OCI-LY7 (cell line): Measurements from ENCODE around the gene SLC27A1. TPM values are rescaled to one million over a fixed set of nuclear protein-coding genes. Genes with fewer than 3 reads are reported as not detected.
"Not testable (repeated sequence)": the region's sequence is repeated elsewhere in the genome, so short reads cannot be mapped to it uniquely, and the experiment has no call there.

ENCODE experiments used
- BruUV-seq: library from RNA; stranded (reverse); fragments of 400-500 nt; replicated peaks from 2 replicates; lab custom pipeline; 2021; lab: Mats Ljungman, UMichigan
- CTCF ChIA-PET: fragments of 300-600 bp; sonication (Branson Sonifier 250); formaldehyde crosslinking; loops from one replicate; lab custom pipeline; 2022; ENCODE audit warnings: antibody characterized with exemption; ENCODE audit not compliant: unreplicated experiment; lab: Charles Lee
- POLR2A ChIA-PET: fragments of 300-600 bp; sonication (Branson Sonifier 250); formaldehyde crosslinking; loops from one replicate; lab custom pipeline; 2022; ENCODE audit warnings: antibody characterized with exemption; lab: Charles Lee
- DNase-seq: peaks from one replicate; pipeline ENCODE4 v3.0.0-alpha.2; 2015; ENCODE audit warnings: low spot score
- H2AFZ ChIP-seq: fragments of 200-600 bp; sonication (generic), shearing (Covaris generic); 2 replicates; pipeline ENCODE4 v1.6.1; 2014; ENCODE audit warnings: mild to moderate bottlenecking, antibody characterized with exemption, low read length, moderate library complexity
- H3K27ac ChIP-seq: fragments of 200-600 bp; sonication (generic); 2 replicates; pipeline ENCODE4 v1.5.1; 2014; ENCODE audit warnings: mixed run types, low read depth, mild to moderate bottlenecking, moderate library complexity, low read length, inconsistent platforms; ENCODE audit not compliant: poor library complexity, severe bottlenecking
- H3K36me3 ChIP-seq: fragments of 200-600 bp; sonication (generic); 2 replicates; pipeline ENCODE4 v1.6.1; 2014; ENCODE audit warnings: mild to moderate bottlenecking, antibody characterized with exemption, low read length, moderate library complexity, mixed read lengths; ENCODE audit not compliant: insufficient read depth
- H3K4me1 ChIP-seq: fragments of 200-600 bp; sonication (generic); 2 replicates; pipeline ENCODE4 v1.5.1; 2014; ENCODE audit warnings: mild to moderate bottlenecking, low read length; ENCODE audit not compliant: insufficient read depth, poor library complexity, severe bottlenecking
- H3K4me2 ChIP-seq: fragments of 200-600 bp; sonication (generic); 2 replicates; pipeline ENCODE4 v1.6.1; 2014; ENCODE audit warnings: mild to moderate bottlenecking, low read length
- H3K4me3 ChIP-seq: fragments of 200-600 bp; sonication (generic); 2 replicates; pipeline ENCODE4 v1.5.1; 2014; ENCODE audit warnings: mild to moderate bottlenecking, low read depth, low read length; ENCODE audit not compliant: poor library complexity, severe bottlenecking
- H3K79me2 ChIP-seq: fragments of 200-600 bp; sonication (generic); 2 replicates; pipeline ENCODE4 v1.6.1; 2016; ENCODE audit warnings: low read depth, mild to moderate bottlenecking, low read length, moderate library complexity, mixed read lengths; ENCODE audit not compliant: insufficient read depth
- H3K9me2 ChIP-seq: fragments of 200-600 bp; sonication (generic); 2 replicates; pipeline ENCODE4 v1.6.1; 2016; ENCODE audit warnings: mild to moderate bottlenecking, low read length, mixed read lengths; ENCODE audit not compliant: insufficient read depth
- H3K9me3 ChIP-seq: fragments of 200-600 bp; sonication (generic); 2 replicates; pipeline ENCODE4 v1.6.1; 2014; ENCODE audit warnings: mild to moderate bottlenecking, mixed run types, low read length, mixed read lengths
- H4K20me1 ChIP-seq: fragments of 200-600 bp; sonication (generic); 2 replicates; pipeline ENCODE4 v1.6.1; 2014; ENCODE audit warnings: mild to moderate bottlenecking, antibody characterized with exemption, low read length, moderate library complexity, mixed read lengths; ENCODE audit not compliant: insufficient read depth
- CTCF ChIP-seq: fragments of 200-600 bp; sonication (generic); conservative IDR thresholded peaks from 2 replicates; pipeline ENCODE4 v1.5.1; 2014; ENCODE audit warnings: mild to moderate bottlenecking, antibody characterized with exemption, low read length, moderate library complexity, mixed read lengths
- EZH2phosphoT487 ChIP-seq: fragments of 200-600 bp; sonication (generic); IDR thresholded peaks from 2 replicates; pipeline ENCODE4 v1.6.1; 2018; ENCODE audit warnings: low read depth, borderline replicate concordance, mild to moderate bottlenecking, mixed run types, antibody characterized with exemption, low read length, moderate library complexity, mixed read lengths
- intact Hi-C: fragments of 100-400 bp; cut with micrococcal nuclease; formaldehyde crosslinking; loops from one replicate; pipeline ENCODE4 v1.10.0; 2022; ENCODE audit not compliant: unreplicated experiment
- total RNA-seq, 2 experiments: library from RNA; depleted of rRNA in 1 of 2; stranded (reverse); fragments of >200 nt in 1 of 2; shearing (Covaris generic) in 1 of 2; gene quantifications; 2 replicates each; pipeline ENCODE4 v1.2.3, GENCODE V29; 2014 to 2022

SLC27A1 gene
- total RNA-seq, 2 experiments from 2014 or later, result 2.5 to 3.2 TPM

GRCh38 chr19:17471410-17472125, 1.2 kb downstream of the SLC27A1 start:
- H3K4me2 ChIP-seq, result peak overlapping the region; percentile 82; the same call in 1 of the 2 replicates
- H3K36me3 ChIP-seq, result no peaks in the 10 kb centered on the region
- H3K4me1 ChIP-seq, result peaks cover 26% of the 10 kb centered on the region
- no TSS peak for BruUV-seq
- H4K20me1 ChIP-seq, result no peaks in the 10 kb centered on the region
- no peak overlapping the region for H3K4me3 ChIP-seq
- H3K9me2 ChIP-seq, result no peaks in the 10 kb centered on the region
- H3K9me3 ChIP-seq, result no peaks in the 10 kb centered on the region
- ChIA-PET CTCF (no interaction called here), POLR2A (interaction anchor here (0.7 to 1.4 kb wide), 3 partner anchors 16 to 388 kb away, joined by 3 to 5 read pairs (median 3); partner anchors contain the start of gene RPL18A)
- H3K27ac ChIP-seq, result no peak overlapping the region
- intact Hi-C loops, result no loop called here
- no peak overlapping the region for H2AFZ ChIP-seq
- DNase-seq, result no peak
- H3K79me2 ChIP-seq, result no peaks in the 10 kb centered on the region
- no peak for TF ChIP-seq EZH2phosphoT487
- no peak for TF ChIP-seq CTCF

- CTCF ChIA-PET, result no interaction called here
- TF ChIP-seq EZH2phosphoT487 (no peak), CTCF (no peak)
- Histone ChIP-seq H3K4me2 (no peak overlapping the region), H3K4me3 (no peak overlapping the region), H3K4me1 (peaks cover 20% of the 10 kb centered on the region), H2AFZ (no peak overlapping the region), H3K9me2 (no peaks in the 10 kb centered on the region), H3K9me3 (no peaks in the 10 kb centered on the region), H3K36me3 (no peaks in the 10 kb centered on the region), H3K79me2 (no peaks in the 10 kb centered on the region), H4K20me1 (no peaks in the 10 kb centered on the region), H3K27ac (no peak overlapping the region)
- DNase-seq, result no peak
- no TSS peak for BruUV-seq
- intact Hi-C loops, result no loop called here
- POLR2A ChIA-PET, result no interaction called here
These were observed 2.7 kb downstream of the SLC27A1 start for GRCh38 chr19:17473041-17473440.

GRCh38 chr19:17475011-17475540, 4.8 kb downstream of the SLC27A1 start:
- ChIA-PET CTCF (interaction anchor here (0.7 kb wide), 1 partner anchor 8 kb away, joined by 3 read pairs; no protein-coding TSS in a partner anchor), POLR2A (interaction anchor here (0.6 to 0.7 kb wide), 2 partner anchors 591 to 716 kb away, joined by 5 to 6 read pairs; no protein-coding TSS in a partner anchor)
- BruUV-seq, H3K79me2 ChIP-seq, intact Hi-C loops, H4K20me1 ChIP-seq, H3K4me1 ChIP-seq, DNase-seq, H2AFZ ChIP-seq, H3K27ac ChIP-seq, H3K36me3 ChIP-seq, H3K4me2 ChIP-seq, H3K9me3 ChIP-seq, H3K4me3 ChIP-seq, H3K9me2 ChIP-seq: not testable (repeated sequence)
